Activated naive CD4-positive, alpha-beta T cell treated with anti-CD3 and anti-CD28 coated beads, Interleukin-2, amount 50 U/mL, for 24 hours (primary cell): ENCODE results near the gene SND1.

ENCODE experiments used
- H3K27ac Mint-ChIP-seq: one replicate; pipeline ENCODE4 v1.8.0; 2021; ENCODE audit warnings: mild to moderate bottlenecking, mixed read lengths
- H3K27me3 Mint-ChIP-seq: one replicate; pipeline ENCODE4 v1.8.0; 2021; ENCODE audit warnings: mixed read lengths
- H3K36me3 Mint-ChIP-seq: one replicate; pipeline ENCODE4 v1.8.0; 2021; ENCODE audit warnings: mixed read lengths
- H3K4me1 Mint-ChIP-seq: one replicate; pipeline ENCODE4 v1.8.0; 2021; ENCODE audit warnings: mixed read lengths
- H3K4me3 Mint-ChIP-seq: one replicate; pipeline ENCODE4 v1.8.0; 2021; ENCODE audit warnings: mild to moderate bottlenecking, mixed read lengths
- H3K9me3 Mint-ChIP-seq: one replicate; pipeline ENCODE4 v1.8.0; 2021; ENCODE audit warnings: mixed read lengths

SND1 gene

DNA sequence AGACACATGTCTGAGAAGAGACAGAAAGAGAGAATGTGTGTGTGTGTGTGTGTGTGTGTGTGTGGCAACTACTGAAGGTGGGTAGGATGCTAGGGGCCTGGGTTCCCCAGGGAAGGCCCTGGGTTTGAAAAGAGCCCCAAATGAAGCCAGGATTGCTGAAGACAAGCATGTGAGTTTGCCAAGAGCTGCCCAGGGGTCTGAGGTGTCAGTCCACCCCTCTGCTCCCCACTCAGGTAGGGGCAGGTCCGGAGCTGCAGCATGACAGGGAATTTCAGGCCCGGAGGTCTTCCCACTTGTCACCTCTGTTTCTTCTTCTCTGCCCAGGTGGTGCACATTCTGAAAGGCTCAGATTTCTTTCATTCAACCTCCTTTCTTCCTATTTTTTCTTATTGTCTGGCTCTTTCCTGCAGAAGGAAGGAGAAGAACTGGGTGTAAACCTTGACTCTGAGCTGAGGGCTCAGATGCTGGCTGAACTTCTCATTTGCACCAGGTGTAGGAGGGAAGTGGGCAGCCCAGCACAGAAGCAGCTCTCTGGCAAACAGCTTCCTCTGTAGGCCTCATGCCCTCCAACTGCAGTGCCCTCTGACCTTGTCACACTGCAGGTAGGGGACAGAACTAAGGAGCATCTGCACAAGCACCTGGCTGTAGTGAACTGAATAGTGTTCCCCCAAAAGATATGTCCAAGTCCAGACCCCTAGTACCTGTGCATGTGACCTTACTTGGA is 458.8 kb downstream of the SND1 start:
- Mint-ChIP-seq H3K4me1 (peaks cover 67% of the 10 kb centered on the region), H3K27me3 (no peaks in the 10 kb centered on the region), H3K36me3 (no peaks in the 10 kb centered on the region), H3K9me3 (no peaks in the 10 kb centered on the region), H3K27ac (peak overlapping the region; percentile 47), H3K4me3 (peak overlapping the region; percentile 23)

GRCh38 chr7:128112018-128112780 is 460.2 kb downstream of the SND1 start:
- peak overlapping the region; percentile 5 for H3K4me3 Mint-ChIP-seq
- peak overlapping the region; percentile 5 for H3K27ac Mint-ChIP-seq
- peaks cover 58% of the 10 kb centered on the region for H3K4me1 Mint-ChIP-seq

GRCh38 chr7:128112781-128113221 is 460.8 kb downstream of the SND1 start:
- Mint-ChIP-seq H3K4me3 (no peak overlapping the region), H3K27ac (peak overlapping the region; percentile 10)

More at GRCh38 chr7:128112018-128112780, 460.2 kb downstream of the SND1 start:
- Mint-ChIP-seq H3K36me3 (no peaks in the 10 kb centered on the region), H3K27me3 (no peaks in the 10 kb centered on the region), H3K9me3 (no peaks in the 10 kb centered on the region)

DNA sequence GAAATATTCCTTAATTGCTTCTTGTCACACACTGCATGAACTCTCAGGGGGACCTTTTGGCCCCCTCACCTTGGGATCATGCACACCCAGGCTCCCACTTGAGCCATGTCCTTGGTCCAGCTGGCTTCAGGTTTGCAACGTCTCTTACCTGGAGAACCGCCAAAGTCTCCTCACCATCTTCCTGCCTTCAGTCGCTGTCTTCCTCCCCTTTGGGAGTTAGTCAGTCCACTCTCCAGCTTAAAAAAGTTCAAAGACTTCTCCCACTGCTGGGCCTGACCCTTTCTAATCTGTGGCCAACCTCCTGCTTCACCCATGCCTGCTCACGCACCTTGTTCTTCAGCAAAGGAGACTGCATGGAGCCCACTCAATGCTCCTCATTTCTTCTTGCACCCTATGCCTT is 461.8 kb downstream of the SND1 start:
- Mint-ChIP-seq H3K36me3 (no peaks in the 10 kb centered on the region), H3K9me3 (no peaks in the 10 kb centered on the region), H3K27ac (no peak overlapping the region), H3K4me3 (no peak overlapping the region), H3K4me1 (peaks cover 53% of the 10 kb centered on the region), H3K27me3 (no peaks in the 10 kb centered on the region)

More at GRCh38 chr7:128112781-128113221, 460.8 kb downstream of the SND1 start:
- no peaks in the 10 kb centered on the region for H3K27me3 Mint-ChIP-seq
- no peaks in the 10 kb centered on the region for H3K36me3 Mint-ChIP-seq
- H3K4me1 Mint-ChIP-seq: peaks cover 56% of the 10 kb centered on the region
- H3K9me3 Mint-ChIP-seq: no peaks in the 10 kb centered on the region

- H3K4me3 Mint-ChIP-seq: no peak overlapping the region
- H3K27me3 Mint-ChIP-seq: no peaks in the 10 kb centered on the region
- H3K9me3 Mint-ChIP-seq: no peaks in the 10 kb centered on the region
- H3K36me3 Mint-ChIP-seq: no peaks in the 10 kb centered on the region
- H3K4me1 Mint-ChIP-seq: peaks cover 43% of the 10 kb centered on the region
- H3K27ac Mint-ChIP-seq: no peak overlapping the region
Measured at GRCh38 chr7:128114806-128115205, 462.8 kb downstream of the SND1 start.

GRCh38 chr7:128115336-128115820 is 463.4 kb downstream of the SND1 start:
- H3K9me3 Mint-ChIP-seq: no peaks in the 10 kb centered on the region
- H3K4me3 Mint-ChIP-seq: no peak overlapping the region
- peaks cover 37% of the 10 kb centered on the region for H3K4me1 Mint-ChIP-seq
- H3K36me3 Mint-ChIP-seq: no peaks in the 10 kb centered on the region
- H3K27me3 Mint-ChIP-seq: no peaks in the 10 kb centered on the region
- H3K27ac Mint-ChIP-seq: no peak overlapping the region

DNA sequence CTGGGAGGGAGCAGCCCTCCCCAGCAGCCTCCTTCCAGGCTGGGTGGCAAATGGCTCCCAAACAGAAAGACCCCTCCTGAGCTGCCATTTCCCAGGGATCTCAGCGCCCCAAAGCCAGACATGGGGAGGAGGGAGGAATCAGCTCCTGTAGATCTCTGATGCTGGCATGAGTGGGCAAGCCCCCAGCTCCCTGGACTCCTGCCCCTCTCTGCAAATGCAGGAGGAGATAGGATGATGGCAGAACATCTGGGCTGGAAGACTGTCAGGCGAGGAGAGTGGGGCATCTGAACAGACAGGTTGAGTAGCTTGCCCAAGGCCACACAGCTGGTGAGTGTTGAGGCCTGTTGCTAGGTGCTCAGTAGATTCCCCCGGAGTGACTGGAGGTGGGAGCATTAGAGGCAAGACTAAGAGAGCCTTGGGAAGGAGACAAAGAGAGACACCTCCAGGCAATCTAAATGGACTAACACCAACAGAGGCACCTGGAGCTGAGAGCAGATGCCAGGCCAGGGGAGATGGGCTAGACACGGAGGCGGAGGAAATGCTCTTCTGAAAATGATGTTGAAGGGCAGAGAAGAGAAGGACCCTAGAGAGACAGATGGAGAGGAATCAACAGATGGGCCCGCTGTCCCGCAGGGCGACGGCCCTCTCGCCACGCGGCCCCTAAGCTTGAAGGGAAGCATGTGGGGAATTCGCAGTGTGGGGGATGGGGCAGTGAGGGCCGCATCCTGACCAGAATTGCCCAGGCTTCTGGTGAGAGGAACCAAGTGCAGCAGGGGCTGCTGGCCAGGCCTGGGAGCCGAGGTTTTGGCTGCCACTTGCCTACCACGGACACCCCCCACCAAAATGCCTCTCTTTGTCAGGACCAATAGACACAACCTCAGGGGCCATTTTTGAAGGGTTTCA is 464.1 kb downstream of the SND1 start:
- Mint-ChIP-seq H3K36me3 (no peaks in the 10 kb centered on the region), H3K9me3 (no peaks in the 10 kb centered on the region), H3K4me1 (peaks cover 30% of the 10 kb centered on the region), H3K27me3 (no peaks in the 10 kb centered on the region), H3K27ac (no peak overlapping the region), H3K4me3 (no peak overlapping the region)

GRCh38 chr7:128116740-128117139 is 464.7 kb downstream of the SND1 start:
- no peak overlapping the region for H3K27ac Mint-ChIP-seq
- no peaks in the 10 kb centered on the region for H3K36me3 Mint-ChIP-seq
- H3K27me3 Mint-ChIP-seq: no peaks in the 10 kb centered on the region
- peaks cover 24% of the 10 kb centered on the region for H3K4me1 Mint-ChIP-seq
- H3K4me3 Mint-ChIP-seq: no peak overlapping the region
- no peaks in the 10 kb centered on the region for H3K9me3 Mint-ChIP-seq

DNA sequence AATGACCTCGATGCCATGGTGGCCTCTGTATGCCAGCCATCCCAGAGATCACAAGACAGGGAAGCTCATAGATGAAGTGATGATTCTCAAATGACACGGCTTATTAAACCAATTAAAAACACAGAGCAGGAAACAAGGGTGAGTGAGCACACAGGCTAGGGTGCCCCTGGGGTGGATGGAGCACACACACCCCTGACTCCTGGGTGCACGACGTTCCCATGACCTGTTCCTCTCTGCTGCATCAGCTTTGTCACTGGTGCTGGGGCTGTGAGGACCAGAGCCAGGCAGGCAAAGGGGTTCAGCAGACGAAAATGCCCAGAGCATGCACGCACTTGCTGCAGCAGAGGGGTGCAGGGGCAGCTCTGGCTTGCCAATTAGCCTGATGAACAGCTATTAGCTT is 465.7 kb downstream of the SND1 start:
- no peaks in the 10 kb centered on the region for H3K36me3 Mint-ChIP-seq
- H3K4me1 Mint-ChIP-seq: peaks cover 14% of the 10 kb centered on the region
- H3K9me3 Mint-ChIP-seq: no peaks in the 10 kb centered on the region
- no peaks in the 10 kb centered on the region for H3K27me3 Mint-ChIP-seq
- H3K27ac Mint-ChIP-seq: no peak overlapping the region
- no peak overlapping the region for H3K4me3 Mint-ChIP-seq

GRCh38 chr7:128119036-128119435 is 467.0 kb downstream of the SND1 start:
- no peak overlapping the region for H3K27ac Mint-ChIP-seq
- H3K27me3 Mint-ChIP-seq: no peaks in the 10 kb centered on the region
- H3K9me3 Mint-ChIP-seq: no peaks in the 10 kb centered on the region
- H3K4me1 Mint-ChIP-seq: peaks cover 9% of the 10 kb centered on the region
- H3K4me3 Mint-ChIP-seq: no peak overlapping the region
- no peaks in the 10 kb centered on the region for H3K36me3 Mint-ChIP-seq

DNA sequence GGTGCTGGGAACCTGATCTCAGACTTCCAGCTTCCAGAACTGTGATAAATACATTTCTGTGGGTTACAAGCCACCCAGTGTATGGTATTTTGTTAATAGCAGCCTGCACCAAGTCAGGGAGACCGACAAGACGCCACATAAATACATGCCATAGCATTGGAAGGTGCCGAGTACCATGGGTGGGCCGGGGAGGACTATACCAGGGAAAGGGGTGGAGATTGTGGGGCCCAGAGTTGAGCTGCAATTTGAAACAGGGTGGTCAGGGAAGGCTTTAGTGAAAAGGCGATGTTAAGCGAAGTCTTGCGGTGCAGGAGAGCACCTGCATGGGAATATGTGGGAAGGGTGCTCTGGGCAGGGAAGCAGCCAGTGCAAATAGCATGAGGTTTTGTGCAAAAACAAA is 468.1 kb downstream of the SND1 start:
- Mint-ChIP-seq H3K27ac (no peak overlapping the region), H3K4me3 (no peak overlapping the region), H3K9me3 (no peaks in the 10 kb centered on the region), H3K36me3 (no peaks in the 10 kb centered on the region), H3K27me3 (no peaks in the 10 kb centered on the region), H3K4me1 (peaks cover 15% of the 10 kb centered on the region)

DNA sequence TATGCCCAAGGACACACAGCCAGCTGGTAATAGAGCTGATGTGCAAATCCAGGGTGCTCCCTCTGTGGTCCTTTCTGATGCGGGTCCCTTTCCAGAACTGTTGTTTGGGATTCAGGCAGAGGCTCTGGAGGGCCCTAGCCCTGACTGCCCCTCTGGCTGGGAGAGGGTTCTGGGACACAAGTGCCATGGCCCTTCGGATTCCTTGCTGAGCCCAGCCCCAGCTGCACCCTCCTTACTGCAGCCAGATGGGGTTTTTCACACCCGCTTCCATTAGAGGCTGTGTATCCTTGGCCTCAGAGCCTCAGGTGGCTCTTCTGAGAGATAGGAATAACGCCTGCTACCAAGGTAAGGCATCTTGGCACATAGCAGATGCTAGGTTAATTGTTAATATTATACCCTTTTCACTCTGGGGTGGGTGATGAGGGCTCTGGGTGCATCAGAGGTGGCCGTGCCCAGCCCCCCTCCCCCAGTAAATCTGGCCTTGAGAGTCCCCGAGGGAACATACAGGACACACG is 469.0 kb downstream of the SND1 start:
- H3K4me1 Mint-ChIP-seq: peaks cover 15% of the 10 kb centered on the region
- no peaks in the 10 kb centered on the region for H3K27me3 Mint-ChIP-seq
- H3K36me3 Mint-ChIP-seq: no peaks in the 10 kb centered on the region
- H3K4me3 Mint-ChIP-seq: no peak overlapping the region
- no peak overlapping the region for H3K27ac Mint-ChIP-seq
- no peaks in the 10 kb centered on the region for H3K9me3 Mint-ChIP-seq

GRCh38 chr7:128121711-128122530 is 469.9 kb downstream of the SND1 start:
- no peak overlapping the region for H3K27ac Mint-ChIP-seq

GRCh38 chr7:128122576-128123290 is 470.7 kb downstream of the SND1 start:
- Mint-ChIP-seq H3K9me3 (no peaks in the 10 kb centered on the region), H3K36me3 (no peaks in the 10 kb centered on the region), H3K27ac (no peak overlapping the region), H3K4me1 (peaks cover 13% of the 10 kb centered on the region), H3K27me3 (no peaks in the 10 kb centered on the region), H3K4me3 (no peak overlapping the region)

More at GRCh38 chr7:128121711-128122530, 469.9 kb downstream of the SND1 start:
- no peaks in the 10 kb centered on the region for H3K36me3 Mint-ChIP-seq
- no peak overlapping the region for H3K4me3 Mint-ChIP-seq
- peaks cover 13% of the 10 kb centered on the region for H3K4me1 Mint-ChIP-seq
- no peaks in the 10 kb centered on the region for H3K9me3 Mint-ChIP-seq
- H3K27me3 Mint-ChIP-seq: no peaks in the 10 kb centered on the region
